HL-60 (cell line): ENCODE results near the gene CORO1C.

ENCODE experiments used
- GABPA ChIP-seq: IDR thresholded peaks from 2 replicates; pipeline ENCODE4 v1.6.1; 2012; ENCODE audit warnings: low read depth
- POLR2AphosphoS5 ChIP-seq: IDR thresholded peaks from 2 replicates; pipeline ENCODE4 v1.6.1; 2012; ENCODE audit warnings: low read depth
- SPI1 ChIP-seq: IDR thresholded peaks from 2 replicates; pipeline ENCODE4 v1.6.1; 2012; ENCODE audit warnings: low read depth, mild to moderate bottlenecking, borderline replicate concordance
- TF ChIP-seq, protein P1 (sequence below): IDR thresholded peaks from one replicate; pipeline ENCODE4 v1.5.1; 2011; ENCODE audit warnings: low read length, control low read depth, inconsistent platforms; ENCODE audit not compliant: insufficient read depth
- TF ChIP-seq, protein P2 (sequence below): IDR thresholded peaks from 2 replicates; pipeline ENCODE4 v1.6.1; 2012; ENCODE audit warnings: low read depth; ENCODE audit not compliant: insufficient replicate concordance

DNA sequence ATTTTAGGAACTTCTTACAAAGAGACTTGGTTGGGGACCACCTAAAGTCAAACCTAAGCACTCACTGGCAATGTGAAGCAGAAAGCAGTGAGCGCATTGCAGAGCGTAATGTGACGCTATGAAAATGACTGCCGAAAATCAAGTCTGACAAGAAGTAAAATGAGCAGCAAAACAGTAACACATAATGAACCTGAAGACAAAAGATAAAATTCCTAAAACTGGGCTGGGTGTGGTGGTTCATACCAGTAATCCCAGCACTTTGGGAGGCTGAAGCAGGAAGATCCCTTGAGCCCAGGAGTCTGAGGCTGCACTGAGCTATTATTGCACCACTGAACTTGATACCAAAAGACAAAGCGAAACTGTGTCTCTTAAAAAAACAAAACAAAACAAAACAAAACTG, 16.5 kb downstream of the CORO1C start:
- TF ChIP-seq, protein P1, sequence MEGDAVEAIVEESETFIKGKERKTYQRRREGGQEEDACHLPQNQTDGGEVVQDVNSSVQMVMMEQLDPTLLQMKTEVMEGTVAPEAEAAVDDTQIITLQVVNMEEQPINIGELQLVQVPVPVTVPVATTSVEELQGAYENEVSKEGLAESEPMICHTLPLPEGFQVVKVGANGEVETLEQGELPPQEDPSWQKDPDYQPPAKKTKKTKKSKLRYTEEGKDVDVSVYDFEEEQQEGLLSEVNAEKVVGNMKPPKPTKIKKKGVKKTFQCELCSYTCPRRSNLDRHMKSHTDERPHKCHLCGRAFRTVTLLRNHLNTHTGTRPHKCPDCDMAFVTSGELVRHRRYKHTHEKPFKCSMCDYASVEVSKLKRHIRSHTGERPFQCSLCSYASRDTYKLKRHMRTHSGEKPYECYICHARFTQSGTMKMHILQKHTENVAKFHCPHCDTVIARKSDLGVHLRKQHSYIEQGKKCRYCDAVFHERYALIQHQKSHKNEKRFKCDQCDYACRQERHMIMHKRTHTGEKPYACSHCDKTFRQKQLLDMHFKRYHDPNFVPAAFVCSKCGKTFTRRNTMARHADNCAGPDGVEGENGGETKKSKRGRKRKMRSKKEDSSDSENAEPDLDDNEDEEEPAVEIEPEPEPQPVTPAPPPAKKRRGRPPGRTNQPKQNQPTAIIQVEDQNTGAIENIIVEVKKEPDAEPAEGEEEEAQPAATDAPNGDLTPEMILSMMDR: no peak
- no peak for TF ChIP-seq GABPA
- TF ChIP-seq, protein P2, sequence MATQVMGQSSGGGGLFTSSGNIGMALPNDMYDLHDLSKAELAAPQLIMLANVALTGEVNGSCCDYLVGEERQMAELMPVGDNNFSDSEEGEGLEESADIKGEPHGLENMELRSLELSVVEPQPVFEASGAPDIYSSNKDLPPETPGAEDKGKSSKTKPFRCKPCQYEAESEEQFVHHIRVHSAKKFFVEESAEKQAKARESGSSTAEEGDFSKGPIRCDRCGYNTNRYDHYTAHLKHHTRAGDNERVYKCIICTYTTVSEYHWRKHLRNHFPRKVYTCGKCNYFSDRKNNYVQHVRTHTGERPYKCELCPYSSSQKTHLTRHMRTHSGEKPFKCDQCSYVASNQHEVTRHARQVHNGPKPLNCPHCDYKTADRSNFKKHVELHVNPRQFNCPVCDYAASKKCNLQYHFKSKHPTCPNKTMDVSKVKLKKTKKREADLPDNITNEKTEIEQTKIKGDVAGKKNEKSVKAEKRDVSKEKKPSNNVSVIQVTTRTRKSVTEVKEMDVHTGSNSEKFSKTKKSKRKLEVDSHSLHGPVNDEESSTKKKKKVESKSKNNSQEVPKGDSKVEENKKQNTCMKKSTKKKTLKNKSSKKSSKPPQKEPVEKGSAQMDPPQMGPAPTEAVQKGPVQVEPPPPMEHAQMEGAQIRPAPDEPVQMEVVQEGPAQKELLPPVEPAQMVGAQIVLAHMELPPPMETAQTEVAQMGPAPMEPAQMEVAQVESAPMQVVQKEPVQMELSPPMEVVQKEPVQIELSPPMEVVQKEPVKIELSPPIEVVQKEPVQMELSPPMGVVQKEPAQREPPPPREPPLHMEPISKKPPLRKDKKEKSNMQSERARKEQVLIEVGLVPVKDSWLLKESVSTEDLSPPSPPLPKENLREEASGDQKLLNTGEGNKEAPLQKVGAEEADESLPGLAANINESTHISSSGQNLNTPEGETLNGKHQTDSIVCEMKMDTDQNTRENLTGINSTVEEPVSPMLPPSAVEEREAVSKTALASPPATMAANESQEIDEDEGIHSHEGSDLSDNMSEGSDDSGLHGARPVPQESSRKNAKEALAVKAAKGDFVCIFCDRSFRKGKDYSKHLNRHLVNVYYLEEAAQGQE: no peak
- no peak for TF ChIP-seq POLR2AphosphoS5
- no peak for TF ChIP-seq SPI1
